Smooth muscle cell of bladder (primary cell): Measurements from ENCODE around the gene SLC25A17. TPM values are rescaled to one million over a fixed set of nuclear protein-coding genes. Genes with fewer than 3 reads are reported as not detected.

Experiments
- total RNA-seq: library from RNA; depleted of rRNA; stranded (reverse); fragments of >200 nt; gene quantifications from 2 replicates; pipeline ENCODE4 v1.2.3, GENCODE V29; 2014

SLC25A17 gene
- total RNA-seq: 12.5 and 13.3 TPM in 2 replicates

GRCh38 chr22:40818747-40819598 is at the start of gene SLC25A17:
TSS of gene SLC25A17 (minus strand) at chr22:40819346. CDS start at chr22:40819248, 98 bp downstream.

GRCh38 chr22:40862013-40862412 is 42.9 kb upstream of the SLC25A17 start, which contains the start of gene DNAJB7:
TSS of gene DNAJB7 (minus strand) at chr22:40862113. CDS start at chr22:40861994, 119 bp downstream.

GRCh38 chr22:40856513-40857308 is 37.6 kb upstream of the SLC25A17 start, which contains the start of the genes ST13 and XPNPEP3:
TSS of gene ST13 (minus strand) at chr22:40856639. CDS start at chr22:40856540, 99 bp downstream.
TSS of gene XPNPEP3 (plus strand) at chr22:40857148. CDS start at chr22:40857182, 34 bp downstream.

Other genes starting within 250 kb of the SLC25A17 start
- gene MRTFA, start 182.6 kb downstream of the SLC25A17 start, total RNA-seq: 16.8 and 20.9 TPM in 2 replicates
- 1.00 and 2.4 TPM in 2 replicates for gene MCHR1, start 139.9 kb downstream of the SLC25A17 start, total RNA-seq
- gene ST13, start 37.3 kb upstream of the SLC25A17 start, total RNA-seq: 268 and 309 TPM in 2 replicates
- gene XPNPEP3, start 37.8 kb upstream of the SLC25A17 start, total RNA-seq: 5.4 and 7.0 TPM in 2 replicates
- not detected in 2 replicates for gene DNAJB7, start 42.8 kb upstream of the SLC25A17 start, total RNA-seq
- gene RBX1, start 132.0 kb upstream of the SLC25A17 start, total RNA-seq: 56.5 and 58.9 TPM in 2 replicates